PC-3 (cell line): ENCODE results near the gene TRIM25.

Source experiments
- EZH2phosphoT487 ChIP-seq: fragments of 300-600 bp; sonication (generic); IDR thresholded peaks from 2 replicates; pipeline ENCODE4 v1.6.1; 2018; ENCODE audit warnings: mild to moderate bottlenecking, antibody characterized with exemption, low read length, borderline replicate concordance
- TF ChIP-seq, protein P1 (sequence below): fragments of 300-600 bp; sonication (generic); conservative IDR thresholded peaks from 2 replicates; pipeline ENCODE4 v1.5.1; 2017; ENCODE audit warnings: antibody characterized with exemption, low read depth, mild to moderate bottlenecking, low read length

DNA sequence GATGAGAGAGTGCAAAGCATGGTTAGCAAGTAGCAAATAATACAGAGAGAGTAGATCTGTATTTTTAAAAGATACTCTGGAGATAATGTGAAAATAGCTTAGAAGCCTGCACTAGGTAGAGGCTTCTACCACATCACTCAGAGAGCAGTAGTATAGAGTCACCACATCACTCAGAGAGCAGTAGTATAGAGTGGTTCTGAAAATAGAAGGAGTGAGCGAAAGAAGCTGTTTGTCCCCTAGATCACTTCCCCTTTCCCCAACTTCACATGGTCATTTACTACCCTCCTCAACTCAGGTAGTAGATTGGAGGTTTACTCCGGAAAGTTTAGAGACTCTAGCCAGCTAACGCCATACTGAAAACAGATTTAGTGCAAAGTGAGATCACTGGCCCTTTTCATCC lies 62.8 kb downstream of the TRIM25 start:
- TF ChIP-seq, protein P1, sequence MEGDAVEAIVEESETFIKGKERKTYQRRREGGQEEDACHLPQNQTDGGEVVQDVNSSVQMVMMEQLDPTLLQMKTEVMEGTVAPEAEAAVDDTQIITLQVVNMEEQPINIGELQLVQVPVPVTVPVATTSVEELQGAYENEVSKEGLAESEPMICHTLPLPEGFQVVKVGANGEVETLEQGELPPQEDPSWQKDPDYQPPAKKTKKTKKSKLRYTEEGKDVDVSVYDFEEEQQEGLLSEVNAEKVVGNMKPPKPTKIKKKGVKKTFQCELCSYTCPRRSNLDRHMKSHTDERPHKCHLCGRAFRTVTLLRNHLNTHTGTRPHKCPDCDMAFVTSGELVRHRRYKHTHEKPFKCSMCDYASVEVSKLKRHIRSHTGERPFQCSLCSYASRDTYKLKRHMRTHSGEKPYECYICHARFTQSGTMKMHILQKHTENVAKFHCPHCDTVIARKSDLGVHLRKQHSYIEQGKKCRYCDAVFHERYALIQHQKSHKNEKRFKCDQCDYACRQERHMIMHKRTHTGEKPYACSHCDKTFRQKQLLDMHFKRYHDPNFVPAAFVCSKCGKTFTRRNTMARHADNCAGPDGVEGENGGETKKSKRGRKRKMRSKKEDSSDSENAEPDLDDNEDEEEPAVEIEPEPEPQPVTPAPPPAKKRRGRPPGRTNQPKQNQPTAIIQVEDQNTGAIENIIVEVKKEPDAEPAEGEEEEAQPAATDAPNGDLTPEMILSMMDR, result no peak
- no peak for TF ChIP-seq EZH2phosphoT487
